ENCODE data around the gene MAML2. TPM values are rescaled to one million over a fixed set of nuclear protein-coding genes. Genes with fewer than 3 reads are reported as not detected.

The MAML2 gene
- total and polyA plus RNA-seq, 4 donors = 3.8 to 41.8 (median 13.7) TPM

GRCh38 chr11:96044747-96045146 is 298.2 kb downstream of the MAML2 start:
- TF ChIP-seq CTCF (IDR thresholded peaks at IDR 0.05; ENCODE audit: control extremely low read depth, extremely low read depth) = no peak
- DNase-seq (no peak), ATAC-seq (ENCODE audit: insufficient read depth, low FRiP score) (no peak)
- H3K9me3 ChIP-seq (ENCODE audit: control insufficient read depth in 4 of 4, insufficient read depth in 3 of 4, low read length in 3 of 4) = no peaks in the 10 kb centered on the region
- H3K4me3 ChIP-seq = no peak overlapping the region
- H3K27me3 ChIP-seq (ENCODE audit: control insufficient read depth in 3 of 3, insufficient read depth in 3 of 3, low read length in 2 of 3) = no peaks in the 10 kb centered on the region
- no peak overlapping the region for H3K9ac ChIP-seq (ENCODE audit: insufficient read depth in 1 of 2, low read length in 2 of 2)
- no peaks in the 10 kb centered on the region for H3K36me3 ChIP-seq (ENCODE audit: control insufficient read depth in 4 of 4, insufficient read depth in 4 of 4, low read length in 4 of 4)
- H3K27ac ChIP-seq (ENCODE audit: low read depth in 1 of 2, low read length in 1 of 2) = no peak overlapping the region
- WGBS, 2 donors = 96% methylated on average over 2 of the region's 2 CpGs
- peaks cover 0 to 34% (median 18%) of the 10 kb centered on the region in 5 donors for H3K4me1 ChIP-seq (ENCODE audit: control insufficient read depth in 5 of 5, insufficient read depth in 5 of 5, low read length in 5 of 5)

GRCh38 chr11:96044311-96044710 is 298.7 kb downstream of the MAML2 start:
- peaks cover 0 to 30% (median 18%) of the 10 kb centered on the region in 5 donors for H3K4me1 ChIP-seq (ENCODE audit: control insufficient read depth in 5 of 5, insufficient read depth in 5 of 5, low read length in 5 of 5)
- H3K36me3 ChIP-seq (ENCODE audit: control insufficient read depth in 4 of 4, insufficient read depth in 4 of 4, low read length in 4 of 4) = no peaks in the 10 kb centered on the region
- no peaks in the 10 kb centered on the region for H3K9me3 ChIP-seq (ENCODE audit: control insufficient read depth in 4 of 4, insufficient read depth in 3 of 4, low read length in 3 of 4)
- no peaks in the 10 kb centered on the region for H3K27me3 ChIP-seq (ENCODE audit: control insufficient read depth in 3 of 3, insufficient read depth in 3 of 3, low read length in 2 of 3)
- H3K4me3 ChIP-seq = no peak overlapping the region
- no peak overlapping the region for H3K27ac ChIP-seq (ENCODE audit: low read depth in 1 of 2, low read length in 1 of 2)
- H3K9ac ChIP-seq (ENCODE audit: insufficient read depth in 1 of 2, low read length in 2 of 2) = no peak overlapping the region
- DNase-seq (no peak), ATAC-seq (ENCODE audit: insufficient read depth, low FRiP score) (no peak)
- no peak for TF ChIP-seq CTCF (IDR thresholded peaks at IDR 0.05; ENCODE audit: control extremely low read depth, extremely low read depth)

- ATAC-seq (ENCODE audit: insufficient read depth, low FRiP score) (no peak), DNase-seq (no peak)
- H3K36me3 ChIP-seq (ENCODE audit: control insufficient read depth in 4 of 4, insufficient read depth in 4 of 4, low read length in 4 of 4) = no peaks in the 10 kb centered on the region
- H3K9ac ChIP-seq (ENCODE audit: insufficient read depth in 1 of 2, low read length in 2 of 2) = no peak overlapping the region
- H3K4me1 ChIP-seq (ENCODE audit: control insufficient read depth in 5 of 5, insufficient read depth in 5 of 5, low read length in 5 of 5) = peaks cover 0 to 23% (median 18%) of the 10 kb centered on the region in 5 donors
- H3K27me3 ChIP-seq (ENCODE audit: control insufficient read depth in 3 of 3, insufficient read depth in 3 of 3, low read length in 2 of 3) = no peaks in the 10 kb centered on the region
- H3K9me3 ChIP-seq (ENCODE audit: control insufficient read depth in 4 of 4, insufficient read depth in 3 of 4, low read length in 3 of 4) = no peaks in the 10 kb centered on the region
- no peak for TF ChIP-seq CTCF (IDR thresholded peaks at IDR 0.05; ENCODE audit: control extremely low read depth, extremely low read depth)
- no peak overlapping the region for H3K4me3 ChIP-seq
- H3K27ac ChIP-seq (ENCODE audit: low read depth in 1 of 2, low read length in 1 of 2) = no peak overlapping the region
- WGBS, 2 donors = 66 to 83% methylated on average over 1 of the region's 1 CpG
Observed at GRCh38 chr11:96043291-96043690, 299.7 kb downstream of the MAML2 start.

- TF ChIP-seq CTCF (IDR thresholded peaks at IDR 0.05; ENCODE audit: control extremely low read depth, extremely low read depth) = no peak
- H3K36me3 ChIP-seq (ENCODE audit: control insufficient read depth in 4 of 4, insufficient read depth in 4 of 4, low read length in 4 of 4) = no peaks in the 10 kb centered on the region
- H3K27me3 ChIP-seq (ENCODE audit: control insufficient read depth in 3 of 3, insufficient read depth in 3 of 3, low read length in 2 of 3) = no peaks in the 10 kb centered on the region
- H3K27ac ChIP-seq (ENCODE audit: low read depth in 1 of 2, low read length in 1 of 2) = no peak overlapping the region
- no peak overlapping the region for H3K9ac ChIP-seq (ENCODE audit: insufficient read depth in 1 of 2, low read length in 2 of 2)
- H3K9me3 ChIP-seq (ENCODE audit: control insufficient read depth in 4 of 4, insufficient read depth in 3 of 4, low read length in 3 of 4) = no peaks in the 10 kb centered on the region
- WGBS, 2 donors = 79 to 87% methylated on average over 5 of the region's 5 CpGs
- ATAC-seq (ENCODE audit: insufficient read depth, low FRiP score) (no peak), DNase-seq (no peak)
- no peak overlapping the region for H3K4me3 ChIP-seq
- H3K4me1 ChIP-seq (ENCODE audit: control insufficient read depth in 5 of 5, insufficient read depth in 5 of 5, low read length in 5 of 5) = peaks cover 0 to 39% (median 21%) of the 10 kb centered on the region in 5 donors
Observed at GRCh38 chr11:96038046-96038445, 304.9 kb downstream of the MAML2 start.
